NCI-H82 (cell line): ENCODE measurements around the gene MED1.
"Not testable (repeated sequence)": the region's sequence is repeated elsewhere in the genome, so short reads cannot be mapped to it uniquely, and the experiment has no call there.

ENCODE experiments used
- DNase-seq: peaks from one replicate; lab custom pipeline; 2025; lab: John Stamatoyannopoulos, UW

MED1 gene

GRCh38 chr17:39450847-39451581, at the start of gene MED1:
Gene MED1, minus strand, starts transcription at chr17:39451263. Its CDS starts 201 bp downstream, at chr17:39451062.
- DNase-seq: peak; percentile 100

DNA sequence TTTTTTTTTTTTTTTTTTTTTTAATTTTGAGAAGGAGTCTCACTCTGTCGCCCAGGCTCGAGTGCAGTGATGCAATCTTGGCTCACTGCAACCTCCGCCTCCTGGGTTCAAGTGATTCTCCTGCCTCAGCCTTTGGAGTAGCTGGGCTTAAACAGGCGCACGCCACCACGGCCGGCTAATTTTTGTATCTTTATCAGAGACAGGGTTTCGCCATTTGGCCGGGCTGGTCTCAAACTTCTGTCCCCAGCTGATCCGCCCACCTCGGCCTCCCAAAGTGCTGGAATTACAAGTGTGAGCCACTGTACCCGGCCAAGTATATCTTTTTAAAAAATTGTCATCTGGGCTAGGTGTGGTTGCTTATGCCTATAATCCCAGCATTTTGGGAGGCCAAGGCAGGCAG, 45.9 kb upstream of the MED1 start:
- DNase-seq: not testable (repeated sequence)

GRCh38 chr17:39487946-39488345, 36.9 kb upstream of the MED1 start:
- DNase-seq: no peak

GRCh38 chr17:39487490-39487889, 36.4 kb upstream of the MED1 start:
- not testable (repeated sequence) for DNase-seq

DNA sequence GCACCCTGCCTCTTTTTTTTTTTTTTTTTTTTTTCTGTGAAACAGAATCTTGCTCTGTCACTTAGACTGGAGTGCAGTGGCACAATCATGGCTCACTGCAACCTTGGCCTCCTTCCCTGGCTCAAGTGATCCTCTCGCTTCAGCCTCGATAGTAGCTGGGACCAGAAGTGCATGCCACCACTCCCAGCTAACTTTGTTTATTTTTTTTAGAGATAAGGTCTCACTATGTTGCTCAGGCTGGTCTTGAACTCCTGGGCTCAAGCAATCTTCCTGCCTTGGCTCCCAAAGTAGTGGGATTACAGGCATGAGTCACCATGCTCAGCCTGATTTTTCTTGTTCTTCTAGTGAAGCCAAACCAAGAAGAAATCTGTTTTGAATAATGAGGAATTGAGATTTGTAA, 35.2 kb upstream of the MED1 start:
- no peak for DNase-seq

DNA sequence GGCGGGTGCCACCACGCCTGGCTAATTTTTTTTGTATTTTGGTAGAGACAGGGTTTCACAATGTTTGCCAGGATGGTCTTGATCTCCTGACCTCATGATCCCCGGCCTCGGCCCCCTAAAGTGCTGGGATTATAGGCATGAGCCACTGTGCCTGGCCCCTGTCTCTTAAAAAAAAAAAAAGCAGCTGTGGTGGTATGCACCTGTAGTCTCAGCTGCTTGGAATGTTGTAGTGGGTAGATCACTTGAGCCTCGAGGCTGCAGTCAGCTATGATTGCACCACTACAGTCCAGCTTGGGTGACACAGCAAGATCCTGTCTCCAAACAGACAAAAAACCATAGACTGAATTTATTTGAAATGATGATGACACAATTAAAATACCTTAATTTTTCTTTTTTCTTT, 34.5 kb upstream of the MED1 start:
- DNase-seq: no peak

DNA sequence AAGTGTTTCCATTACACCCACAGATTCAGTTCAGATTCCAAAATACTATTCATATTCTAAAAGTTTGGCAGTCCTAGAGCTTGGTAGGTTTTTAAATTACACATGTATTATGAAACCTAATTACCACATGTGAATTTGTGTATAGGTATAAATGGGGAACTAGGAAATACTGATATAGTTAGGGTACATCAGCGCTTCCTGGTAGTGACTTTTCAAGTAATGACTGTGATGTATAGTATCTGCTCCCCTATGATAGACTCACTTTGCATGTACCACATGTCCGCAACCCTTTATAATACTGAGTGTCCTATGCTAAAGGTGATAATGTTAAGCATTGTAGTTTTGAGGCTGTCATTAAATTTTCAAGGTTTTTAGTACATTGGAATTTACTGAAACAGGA, 33.1 kb upstream of the MED1 start:
- DNase-seq: no peak

GRCh38 chr17:39483506-39483905, 32.4 kb upstream of the MED1 start:
- no peak for DNase-seq

DNA sequence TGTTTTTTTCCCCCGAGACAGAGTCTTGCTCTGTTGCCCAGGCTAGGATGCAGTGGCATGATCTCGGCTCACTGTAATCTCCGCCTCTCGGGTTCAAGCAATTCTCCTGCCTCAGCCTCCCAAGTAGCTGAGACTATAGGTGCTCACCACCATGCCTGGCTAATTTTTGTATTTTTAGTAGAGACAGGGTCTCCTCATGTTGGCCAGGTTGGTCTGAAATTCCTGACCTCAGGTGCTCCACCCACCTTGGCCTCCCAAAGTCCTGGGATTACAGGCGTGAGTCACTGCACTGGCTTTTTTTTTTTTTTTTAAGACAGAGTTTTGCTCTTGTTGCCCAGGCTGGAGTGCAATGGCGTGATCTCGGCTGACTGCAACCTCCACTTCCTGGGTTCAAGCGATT, 28.6 kb upstream of the MED1 start:
- not testable (repeated sequence) for DNase-seq

GRCh38 chr17:39473310-39473709, 22.2 kb upstream of the MED1 start:
- no peak for DNase-seq

DNA sequence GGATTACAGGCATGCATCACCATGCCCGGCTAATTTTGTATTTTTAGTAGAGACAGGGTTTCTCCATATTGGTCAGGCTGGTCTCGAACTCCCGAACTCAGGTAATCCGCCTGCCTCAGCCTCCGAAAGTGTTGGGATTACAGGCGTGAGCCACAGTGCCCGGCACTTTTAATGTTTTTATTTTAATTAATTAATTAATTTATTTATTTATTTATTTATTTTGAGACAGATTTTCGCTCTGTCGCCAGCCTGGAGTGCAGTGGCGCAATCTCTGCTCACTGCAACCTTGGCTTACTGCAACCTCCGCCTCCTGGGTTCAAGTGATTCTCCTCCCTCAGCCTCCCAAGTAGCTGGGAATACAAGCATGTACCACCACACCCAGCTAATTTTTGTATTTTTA, 17.5 kb upstream of the MED1 start:
- not testable (repeated sequence) for DNase-seq

DNA sequence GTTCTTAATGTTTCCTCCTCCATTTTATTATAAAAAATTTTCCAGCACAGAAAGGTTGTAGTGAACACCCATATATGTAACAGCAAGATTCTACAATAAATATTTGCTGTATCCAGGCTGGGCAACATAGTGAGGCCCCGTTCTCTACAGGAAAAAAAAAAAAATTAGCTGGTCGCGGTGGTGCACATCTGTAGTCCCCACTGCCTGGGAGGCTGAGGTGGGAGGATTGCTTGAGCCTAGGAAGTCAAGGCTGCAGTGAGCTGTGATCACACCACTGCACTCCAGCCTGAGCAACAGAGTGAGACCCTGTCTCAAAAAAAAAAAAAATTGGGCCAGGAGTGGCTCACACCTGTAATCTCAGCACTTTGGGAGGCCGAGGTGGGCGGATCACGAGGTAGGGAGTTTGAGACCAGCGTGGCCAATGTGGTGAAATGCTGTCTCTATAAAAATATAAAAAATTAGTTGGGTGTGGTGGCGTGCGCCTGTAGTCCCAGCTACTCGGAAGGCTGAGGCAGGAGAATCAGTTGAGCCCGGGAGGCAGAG, 13.6 kb upstream of the MED1 start:
- DNase-seq: not testable (repeated sequence)

DNA sequence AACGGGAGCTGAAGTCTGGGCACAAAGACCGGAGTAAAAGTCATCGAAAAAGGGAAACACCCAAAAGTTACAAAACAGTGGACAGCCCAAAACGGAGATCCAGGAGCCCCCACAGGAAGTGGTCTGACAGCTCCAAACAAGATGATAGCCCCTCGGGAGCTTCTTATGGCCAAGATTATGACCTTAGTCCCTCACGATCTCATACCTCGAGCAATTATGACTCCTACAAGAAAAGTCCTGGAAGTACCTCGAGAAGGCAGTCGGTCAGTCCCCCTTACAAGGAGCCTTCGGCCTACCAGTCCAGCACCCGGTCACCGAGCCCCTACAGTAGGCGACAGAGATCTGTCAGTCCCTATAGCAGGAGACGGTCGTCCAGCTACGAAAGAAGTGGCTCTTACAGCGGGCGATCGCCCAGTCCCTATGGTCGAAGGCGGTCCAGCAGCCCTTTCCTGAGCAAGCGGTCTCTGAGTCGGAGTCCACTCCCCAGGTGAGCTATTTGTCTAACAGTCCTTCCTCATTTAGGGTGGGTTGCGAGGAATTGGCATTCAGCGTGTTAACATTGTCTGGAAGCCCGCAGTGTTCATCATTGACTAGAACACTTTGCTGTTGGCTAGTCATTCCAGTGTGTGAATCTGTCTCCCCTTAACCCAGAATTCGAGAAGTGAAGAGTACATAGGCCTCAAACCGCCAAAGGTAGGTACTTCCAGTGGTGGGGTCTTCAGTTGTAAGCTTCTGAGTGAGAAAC, 11.7 kb upstream of the MED1 start:
- DNase-seq: peak; percentile 38

- peak; percentile 70 for DNase-seq
Observed at GRCh38 chr17:39461926-39462569, 11.0 kb upstream of the MED1 start.

- peak; percentile 100 for DNase-seq
Observed at GRCh38 chr17:39461113-39461925, 10.3 kb upstream of the MED1 start, which contains the start of gene CDK12. Gene CDK12, plus strand, starts transcription at chr17:39461486. Its CDS starts 586 bp downstream, at chr17:39462072.

DNA sequence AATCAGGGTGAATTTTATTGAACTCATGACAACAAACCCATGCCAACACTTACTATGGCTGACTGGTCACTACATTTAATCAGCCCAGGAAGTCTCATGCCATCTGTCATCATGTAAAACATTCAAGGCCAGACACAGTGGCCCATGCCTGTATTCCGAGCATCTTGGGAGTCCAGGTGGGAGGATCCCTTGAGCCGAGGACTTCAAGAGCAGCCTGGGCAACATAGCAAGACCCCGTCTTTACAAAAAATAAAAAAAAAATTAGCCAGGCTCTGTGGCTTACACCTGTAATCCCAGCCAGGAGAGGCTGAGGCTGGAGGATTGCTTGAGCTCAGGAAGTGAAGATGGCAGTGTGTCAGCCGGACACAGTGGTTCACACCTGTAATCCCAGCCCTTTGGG, 4.9 kb upstream of the MED1 start:
- DNase-seq: no peak

DNA sequence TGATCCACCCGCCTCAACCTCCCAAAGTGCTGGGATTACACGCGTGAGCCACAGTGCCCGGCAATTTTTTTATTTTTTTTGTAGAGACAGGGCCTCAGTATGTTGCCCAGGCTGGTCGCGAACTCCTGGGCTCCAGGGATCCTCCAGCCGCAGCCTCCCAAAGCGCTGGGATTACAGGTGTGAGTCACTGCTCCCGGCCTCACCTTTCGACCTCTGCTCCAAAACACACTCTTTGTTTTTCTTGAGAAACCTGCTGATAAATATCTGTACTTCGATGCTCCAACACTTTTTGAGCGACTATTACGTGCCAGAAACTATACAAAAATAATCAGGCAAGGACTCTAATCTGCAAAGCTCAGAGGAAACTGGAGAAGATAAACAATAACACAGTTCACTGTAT, 1.0 kb downstream of the MED1 start:
- no peak for DNase-seq

DNA sequence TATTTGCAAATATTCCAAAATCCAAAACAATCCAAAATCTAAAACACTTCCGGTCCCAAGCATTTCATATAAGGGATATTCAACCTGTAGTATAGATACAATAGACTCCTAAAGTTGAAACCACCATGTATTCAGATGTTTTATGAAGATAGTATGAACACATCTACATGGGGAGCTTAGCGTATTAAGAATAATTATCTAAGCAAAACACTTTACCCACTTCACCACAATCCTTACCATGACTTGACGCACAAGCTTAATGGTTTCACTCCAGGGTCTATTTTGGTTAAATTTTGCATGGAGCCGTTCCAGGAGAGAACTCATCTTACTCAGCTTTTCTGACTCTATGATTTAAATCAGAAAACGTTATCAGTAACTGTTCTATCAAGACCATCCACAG, 3.5 kb downstream of the MED1 start:
- no peak for DNase-seq

GRCh38 chr17:39443326-39443725, 7.7 kb downstream of the MED1 start:
- DNase-seq: no peak

DNA sequence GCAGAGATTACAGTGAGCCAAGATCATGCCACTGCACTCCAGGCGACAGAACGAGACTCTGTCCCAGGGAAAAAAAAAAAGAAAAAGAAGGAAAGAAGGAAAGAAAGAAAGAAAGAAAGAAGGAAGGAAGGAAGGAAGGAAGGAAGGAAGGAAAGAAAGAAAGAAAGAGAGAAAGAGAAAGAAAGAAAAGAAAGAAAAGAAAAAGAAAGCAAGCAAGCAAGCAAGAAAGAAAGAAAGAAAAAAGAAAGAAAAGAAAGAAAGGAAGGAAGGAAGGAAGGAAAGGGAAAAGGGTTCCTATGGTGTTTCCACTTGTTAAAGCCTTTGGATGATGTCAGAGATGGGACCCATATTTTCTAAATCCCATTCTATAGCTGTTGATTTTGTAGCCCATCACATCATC, 11.2 kb downstream of the MED1 start:
- not testable (repeated sequence) for DNase-seq

- no peak for DNase-seq
Observed at GRCh38 chr17:39429600-39429999, 21.5 kb downstream of the MED1 start.

GRCh38 chr17:39416141-39416540, 34.9 kb downstream of the MED1 start:
- no peak for DNase-seq
